HG03457 (cell line): ENCODE results near the gene PTPRN2.
"Not testable (repeated sequence)": the region's sequence is repeated elsewhere in the genome, so short reads cannot be mapped to it uniquely, and the experiment has no call there.

Experiments
- ATAC-seq: cut with Tn5 transposase; IDR thresholded peaks from one replicate; pipeline ENCODE4 v1.9.1; 2021; ENCODE audit warnings: moderate number of reproducible peaks; ENCODE audit not compliant: unreplicated experiment

Gene PTPRN2

GRCh38 chr7:157733760-157734395 is 853.7 kb downstream of the PTPRN2 start:
- not testable (repeated sequence) for ATAC-seq

DNA sequence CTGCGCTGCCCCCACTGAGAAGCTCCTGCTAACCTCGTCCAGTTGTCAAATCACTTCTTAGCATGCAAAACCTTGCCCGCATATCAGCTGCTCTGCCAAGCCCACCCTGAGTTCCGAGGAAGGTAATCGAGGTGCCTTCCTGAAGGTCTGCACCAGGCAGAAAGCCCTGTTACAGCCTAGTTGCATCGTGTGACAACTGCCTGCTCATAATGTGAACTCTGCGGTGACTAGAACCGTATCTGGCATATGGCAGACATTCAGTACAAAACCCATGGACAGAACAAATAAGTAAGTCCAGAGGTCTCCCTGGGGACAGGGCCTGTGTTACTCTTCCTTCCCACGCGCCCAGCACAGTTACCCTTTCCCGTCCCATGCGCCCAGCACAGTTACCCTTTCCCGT is 856.5 kb downstream of the PTPRN2 start:
- no peak for ATAC-seq

DNA sequence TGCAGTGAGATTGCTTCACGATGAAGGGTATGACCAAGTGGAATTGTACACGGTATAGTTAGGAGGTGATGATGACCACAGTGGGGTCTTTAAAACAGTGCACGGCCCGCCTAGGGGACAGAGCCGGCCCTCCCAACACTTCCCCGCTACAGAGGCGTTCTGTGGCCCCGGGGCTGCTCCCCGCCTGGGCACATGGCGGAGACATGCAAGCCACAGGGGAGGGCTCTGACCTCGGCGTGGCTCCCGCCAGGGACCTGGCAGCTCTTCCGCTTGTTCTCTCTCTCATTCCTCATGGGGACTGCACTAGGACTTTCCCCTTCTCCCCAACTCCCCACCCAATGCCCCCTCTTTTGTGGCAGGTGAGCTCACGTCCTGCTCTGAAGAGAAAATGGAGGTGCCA is 857.0 kb downstream of the PTPRN2 start:
- no peak for ATAC-seq

DNA sequence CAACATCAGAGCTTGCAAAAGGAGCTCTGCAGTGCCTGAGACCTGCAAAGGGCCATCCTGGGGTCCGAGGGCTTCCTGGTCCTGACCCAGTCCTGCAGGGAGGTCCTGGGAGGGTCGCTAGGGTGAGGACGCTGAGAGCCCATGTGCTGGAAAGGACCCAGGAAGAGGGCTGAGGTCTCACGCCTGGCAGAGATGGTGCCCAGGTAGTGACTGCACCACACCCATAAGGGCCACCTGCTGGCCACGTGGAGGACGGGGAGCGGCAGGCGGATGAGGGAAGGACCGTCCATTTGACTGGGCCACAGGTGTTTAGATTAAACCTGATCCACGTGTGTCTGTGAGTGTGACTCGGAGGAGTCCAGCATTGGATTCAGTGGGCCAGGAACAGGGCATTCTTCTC is 858.1 kb downstream of the PTPRN2 start:
- ATAC-seq = no peak

DNA sequence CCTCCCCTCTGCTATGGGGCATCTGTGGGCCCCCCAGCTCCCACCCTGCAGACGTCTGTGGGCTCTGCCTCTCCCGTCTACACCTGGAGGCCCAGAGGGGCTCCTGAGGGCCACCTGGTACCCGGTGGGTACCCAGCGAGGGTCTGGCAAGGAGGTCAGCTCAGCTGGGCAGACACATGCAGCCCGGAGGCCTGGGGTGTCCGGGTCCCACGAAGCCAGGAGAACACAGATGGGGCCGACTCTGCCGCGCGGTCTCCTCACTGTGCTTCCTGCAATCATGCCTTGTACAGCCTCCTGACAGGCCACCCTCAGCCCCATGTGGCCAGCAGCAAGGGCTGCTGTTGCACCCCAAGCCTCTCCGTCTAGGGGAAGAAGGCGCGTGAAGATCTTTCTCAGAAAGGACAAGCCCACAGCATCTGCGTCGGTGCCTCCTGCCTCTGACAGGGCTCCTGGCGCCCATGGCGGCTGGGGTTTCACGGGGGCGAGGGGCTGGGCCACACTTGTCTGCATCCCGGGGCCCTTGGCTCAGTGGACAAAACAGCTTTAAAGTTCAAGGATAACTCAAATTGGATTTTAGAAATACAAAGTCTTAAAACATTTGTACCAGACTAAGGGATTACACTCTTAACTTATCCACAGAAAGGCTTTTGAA is 859.5 kb downstream of the PTPRN2 start:
- no peak for ATAC-seq

DNA sequence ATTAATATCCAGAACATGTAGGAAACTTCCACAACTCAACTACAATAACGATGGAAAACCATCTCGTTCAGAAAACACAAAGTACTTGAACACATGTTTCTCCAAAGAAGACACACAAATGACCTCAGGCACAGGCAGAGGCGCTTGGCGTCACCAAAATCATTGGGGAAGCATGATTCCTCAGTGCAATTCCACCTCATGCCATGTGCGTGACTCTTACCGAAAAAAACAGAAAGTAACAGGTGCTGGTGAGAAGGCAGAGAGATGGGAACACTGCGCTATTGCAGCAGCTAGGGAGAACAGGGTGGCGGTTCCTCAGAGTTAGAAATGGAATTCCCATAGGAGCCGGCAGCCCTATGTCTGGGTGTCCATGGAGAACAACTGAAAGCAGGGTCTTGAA is 860.9 kb downstream of the PTPRN2 start:
- ATAC-seq = no peak

DNA sequence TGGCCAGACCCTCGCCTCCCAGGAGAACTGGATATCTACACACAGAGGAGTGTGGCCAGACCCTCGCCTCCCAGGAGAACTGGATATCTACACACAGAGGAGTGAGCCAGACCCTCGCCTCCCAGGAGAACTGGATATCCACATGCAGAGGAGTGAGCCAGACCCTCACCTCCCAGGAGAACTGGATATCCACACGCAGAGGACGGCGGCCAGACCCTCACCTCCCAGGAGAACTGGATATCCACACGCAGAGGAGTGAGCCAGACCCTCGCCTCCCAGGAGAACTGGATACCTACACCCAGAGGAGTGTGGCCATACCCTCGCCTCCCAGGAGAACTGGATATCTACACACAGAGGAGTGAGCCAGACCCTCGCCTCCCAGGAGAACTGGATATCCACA is 862.3 kb downstream of the PTPRN2 start:
- not testable (repeated sequence) for ATAC-seq

DNA sequence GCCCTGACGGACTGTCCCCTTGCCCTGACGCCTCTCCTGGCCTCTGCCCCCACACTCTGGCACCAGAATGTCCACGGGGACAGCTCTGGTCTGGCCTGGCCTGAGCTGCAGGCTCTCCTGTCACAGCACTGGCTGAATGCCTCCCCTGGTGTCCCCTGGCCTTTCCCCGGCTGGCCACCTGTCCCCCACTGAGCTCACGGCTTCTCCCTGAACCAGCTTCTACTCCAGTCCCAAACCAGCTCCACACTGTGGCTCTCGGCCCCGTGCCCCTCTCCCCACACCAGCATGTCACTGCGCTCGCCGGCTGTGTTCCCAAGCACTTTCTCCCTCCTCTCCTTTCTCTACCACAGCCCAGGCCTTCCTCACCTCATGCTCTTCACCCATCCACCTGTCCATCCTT is 864.4 kb downstream of the PTPRN2 start:
- no peak for ATAC-seq

DNA sequence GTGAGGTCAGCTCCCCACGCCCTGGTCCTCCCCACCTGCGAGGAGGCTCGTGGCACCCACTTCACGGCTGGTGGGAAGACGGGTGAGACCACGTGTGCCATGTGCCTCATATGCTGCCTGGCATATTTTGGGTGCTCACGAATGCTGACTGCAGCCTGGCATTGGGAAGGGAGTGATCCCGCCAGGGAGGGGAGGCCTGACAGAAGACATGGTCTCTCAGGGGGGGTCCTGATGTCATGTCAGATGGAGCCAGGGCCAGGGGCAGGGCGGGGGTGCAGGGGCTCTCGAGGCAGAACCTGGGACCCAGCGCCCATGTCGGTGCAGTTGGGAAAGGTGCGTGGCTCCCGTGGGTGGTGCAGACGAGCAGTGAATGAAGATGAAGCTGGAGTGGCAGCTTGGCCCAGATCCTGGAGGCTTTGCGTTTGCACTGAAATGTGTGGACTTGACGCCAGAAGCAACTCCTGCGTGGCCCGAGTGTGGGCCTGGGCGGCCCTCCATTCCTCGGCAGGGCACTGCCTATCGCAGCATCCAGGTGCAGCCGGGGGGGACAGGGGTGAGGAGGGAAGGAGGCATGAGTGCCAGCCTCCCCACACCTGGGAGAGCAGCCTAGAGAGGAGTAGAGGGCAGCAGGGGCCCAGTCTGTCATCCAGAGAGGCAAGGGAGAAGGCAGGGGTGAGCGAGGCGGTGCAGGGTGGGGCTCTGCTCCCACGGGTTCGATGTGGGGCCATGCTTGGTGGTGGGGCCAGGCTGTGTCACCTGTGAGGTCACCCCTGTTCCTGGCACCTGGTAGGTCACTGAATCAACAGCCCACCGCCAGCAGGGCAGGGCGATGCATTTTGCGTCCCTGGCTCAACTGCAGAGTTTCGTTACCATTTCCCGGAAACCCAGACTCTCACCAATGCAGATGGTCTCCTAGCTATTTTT is 865.2 kb downstream of the PTPRN2 start:
- no peak for ATAC-seq

DNA sequence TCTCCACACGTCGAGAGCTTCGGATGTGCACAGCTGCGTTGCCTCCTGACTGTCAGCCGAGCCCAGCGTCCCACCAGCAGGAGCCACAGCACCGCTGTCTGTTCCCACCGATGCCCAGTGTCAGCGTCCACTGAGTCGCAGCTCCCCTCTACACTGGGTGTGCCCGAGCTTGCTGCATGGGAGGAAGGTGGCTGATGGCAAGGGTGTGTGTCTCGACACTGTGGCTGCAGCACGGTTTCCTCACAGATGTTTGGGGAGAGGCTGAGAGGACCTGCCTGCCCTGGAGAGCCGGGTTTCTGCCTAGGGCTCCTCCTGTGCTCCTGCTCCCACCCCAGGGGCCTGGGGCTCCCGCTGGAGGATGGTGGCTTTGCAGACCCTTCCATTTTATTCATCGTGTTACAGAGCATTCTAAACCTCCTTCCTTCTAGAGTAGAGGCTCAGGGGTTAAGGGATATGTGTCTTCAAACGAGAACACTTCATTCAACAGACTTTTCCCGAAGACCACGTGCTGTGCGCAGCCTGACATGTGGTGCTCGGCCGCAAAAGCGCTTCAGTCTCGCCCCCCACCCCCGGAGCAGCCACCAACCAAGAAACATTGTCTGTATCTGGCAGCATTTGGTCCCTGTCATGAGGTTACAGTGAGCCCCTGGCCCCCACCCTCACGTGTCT is 866.0 kb downstream of the PTPRN2 start:
- ATAC-seq = no peak

DNA sequence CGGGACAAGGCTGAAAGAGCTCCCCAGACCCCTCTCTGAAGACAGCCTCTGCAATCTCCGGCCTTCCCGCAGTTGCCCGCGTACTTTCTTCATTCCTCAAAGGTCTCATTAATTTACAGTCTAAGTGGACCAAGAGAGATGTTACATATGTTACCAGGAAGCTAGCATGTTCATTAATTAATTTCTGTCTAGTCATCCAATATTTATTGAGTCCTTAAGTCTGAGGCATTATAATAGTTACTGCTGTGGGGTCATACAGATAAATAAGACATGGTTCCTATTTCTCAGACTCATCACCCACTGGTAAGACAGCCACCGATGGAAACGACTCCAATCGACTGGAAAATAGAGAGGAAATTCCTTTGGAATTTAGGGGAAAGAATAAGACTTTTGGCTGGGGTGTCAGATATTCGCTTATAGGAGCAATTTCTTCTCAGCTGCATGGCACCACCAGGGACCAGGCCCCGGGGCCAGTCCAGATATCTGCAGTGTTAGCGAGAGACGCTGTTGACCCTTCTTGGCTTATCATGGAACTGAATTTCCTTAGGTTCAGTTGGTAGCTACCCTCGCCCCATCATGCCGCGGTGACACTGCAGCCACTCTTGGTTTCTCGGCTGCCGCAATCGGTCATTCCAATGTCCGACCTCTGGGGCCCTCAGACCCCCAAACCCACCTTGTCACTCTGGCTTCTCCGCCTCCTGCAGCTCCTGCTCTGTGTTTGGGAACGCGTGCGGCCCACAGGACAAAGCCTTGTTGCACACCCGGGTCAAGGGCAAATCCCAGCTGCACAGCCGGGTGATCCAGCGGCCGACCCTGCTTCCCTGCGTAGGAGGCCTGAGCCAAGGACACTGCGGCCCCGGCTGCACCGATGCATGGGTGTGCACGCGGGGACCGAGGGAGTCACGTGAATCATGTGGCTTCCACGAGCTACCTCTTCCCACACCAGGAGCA is 867.6 kb downstream of the PTPRN2 start:
- ATAC-seq = no peak

DNA sequence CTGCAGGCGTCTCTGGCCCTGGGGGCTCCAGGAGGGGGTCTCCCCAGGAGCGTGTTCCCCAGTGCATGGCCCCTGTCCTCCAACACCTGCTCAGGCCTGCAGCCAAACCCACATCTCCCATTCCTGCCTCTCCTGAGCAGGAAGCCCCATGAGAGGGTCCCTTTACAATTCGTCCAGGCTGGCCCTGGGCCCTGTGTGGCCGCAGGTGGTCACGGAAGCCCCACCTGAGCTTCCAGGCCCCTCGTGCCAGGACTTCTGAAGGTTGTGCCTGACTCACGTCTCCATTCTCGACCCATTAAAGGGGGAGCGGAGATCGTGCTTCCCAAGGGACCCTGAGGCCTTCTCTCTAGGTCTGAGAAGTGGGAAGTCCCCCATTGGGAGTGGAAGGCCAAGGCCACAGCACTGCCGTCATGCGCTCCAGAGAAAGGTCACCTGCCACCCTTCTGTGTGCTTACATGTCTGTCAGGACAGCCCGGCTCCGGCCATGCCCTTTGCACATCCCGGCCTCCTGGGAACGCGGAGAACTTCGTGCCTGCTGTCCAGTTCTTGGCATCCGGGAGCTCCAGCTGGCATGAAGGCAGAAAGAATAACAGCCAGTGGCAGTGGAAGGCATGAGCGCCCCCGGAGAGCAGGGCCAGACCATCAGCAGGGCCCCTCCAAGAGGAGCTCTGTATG is 868.5 kb downstream of the PTPRN2 start:
- no peak for ATAC-seq

DNA sequence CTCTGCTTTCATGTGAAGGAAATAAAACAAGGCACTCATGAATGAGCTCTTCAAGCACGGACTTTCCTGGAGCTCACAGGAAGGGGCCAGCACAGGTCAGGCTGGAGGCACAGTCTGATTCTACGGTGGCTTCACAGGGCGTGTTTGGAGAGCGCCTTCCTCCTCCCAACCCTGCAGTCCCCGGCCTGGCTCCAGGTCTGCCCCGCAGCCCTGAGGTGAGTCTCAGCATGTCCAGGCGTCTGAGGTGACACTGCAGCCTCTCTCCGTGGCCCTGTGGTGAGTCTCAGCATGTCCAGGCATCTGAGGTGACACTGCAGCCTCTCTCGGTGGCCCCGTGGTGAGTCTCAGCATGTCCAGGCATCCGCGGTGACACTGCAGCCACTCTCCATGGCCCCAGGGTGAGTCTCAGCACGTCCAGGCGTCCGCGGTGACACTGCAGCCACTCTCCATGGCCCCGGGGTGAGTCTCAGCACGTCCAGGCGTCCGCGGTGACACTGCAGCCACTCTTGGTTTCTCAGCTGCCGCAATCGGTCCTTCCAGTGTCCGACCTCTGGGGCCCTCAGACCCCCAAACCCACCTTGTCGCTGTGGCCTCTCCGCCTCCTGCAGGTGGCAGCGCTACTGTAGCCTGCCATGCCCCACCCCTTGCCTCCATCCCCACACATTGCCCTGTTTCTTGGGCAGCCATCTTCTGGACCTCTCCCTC is 869.2 kb downstream of the PTPRN2 start:
- ATAC-seq = no peak

DNA sequence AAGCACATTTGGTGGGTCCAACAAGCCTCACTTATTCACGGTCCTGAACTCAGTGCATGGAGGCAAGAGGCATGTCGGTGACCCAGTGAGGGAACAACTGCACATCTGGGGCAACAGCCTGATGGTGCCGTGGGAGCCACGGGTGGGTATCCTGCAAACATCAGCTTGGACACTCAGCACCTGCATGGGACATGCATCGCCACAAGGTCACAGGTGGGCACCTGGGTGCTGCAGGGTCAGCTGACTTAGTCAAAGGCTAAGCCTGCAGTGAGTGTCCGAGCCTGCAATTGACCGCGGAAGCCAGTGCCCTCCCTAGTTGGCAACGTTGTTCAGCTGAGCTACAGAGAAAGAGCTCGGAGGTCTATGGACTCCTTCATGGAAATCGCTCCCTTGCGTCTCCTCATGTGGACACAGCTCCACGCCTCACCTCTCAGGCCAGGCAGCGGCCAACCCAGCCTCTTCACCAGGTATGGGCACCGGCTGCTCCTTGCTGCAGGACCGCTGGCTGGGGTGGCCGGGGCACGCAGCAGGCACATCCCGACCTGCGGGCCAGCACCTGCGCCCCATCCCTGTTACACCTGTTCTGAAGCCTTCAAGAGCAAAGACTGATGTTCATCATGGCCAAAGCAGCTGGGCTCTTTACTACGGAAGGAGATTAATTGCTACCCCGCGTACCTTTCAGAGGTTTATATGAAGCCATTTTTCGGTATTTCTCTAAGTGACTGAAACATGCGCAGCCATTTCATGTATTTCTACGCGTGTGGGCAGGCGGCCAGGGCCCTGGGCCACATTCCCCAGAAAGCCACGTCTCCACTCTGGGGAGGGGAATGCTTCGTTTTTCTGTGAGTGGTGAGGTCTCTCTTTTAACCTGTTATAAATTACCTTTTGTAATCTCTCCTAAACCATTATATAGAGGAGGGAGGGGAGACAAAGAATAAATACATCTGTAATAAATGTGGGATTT is 870.1 kb downstream of the PTPRN2 start:
- ATAC-seq = no peak

- no peak for ATAC-seq
Measured at GRCh38 chr7:157715938-157716280, 871.7 kb downstream of the PTPRN2 start.

- no peak for ATAC-seq
Measured at GRCh38 chr7:157715071-157715937, 872.3 kb downstream of the PTPRN2 start.
